ENCODE results near the gene SLC26A1. TPM values are rescaled to one million over a fixed set of nuclear protein-coding genes. Genes with fewer than 3 reads are reported as not detected.

The SLC26A1 gene
- total RNA-seq, 1 experiment from 2014 or later, result 0.68 TPM

DNA sequence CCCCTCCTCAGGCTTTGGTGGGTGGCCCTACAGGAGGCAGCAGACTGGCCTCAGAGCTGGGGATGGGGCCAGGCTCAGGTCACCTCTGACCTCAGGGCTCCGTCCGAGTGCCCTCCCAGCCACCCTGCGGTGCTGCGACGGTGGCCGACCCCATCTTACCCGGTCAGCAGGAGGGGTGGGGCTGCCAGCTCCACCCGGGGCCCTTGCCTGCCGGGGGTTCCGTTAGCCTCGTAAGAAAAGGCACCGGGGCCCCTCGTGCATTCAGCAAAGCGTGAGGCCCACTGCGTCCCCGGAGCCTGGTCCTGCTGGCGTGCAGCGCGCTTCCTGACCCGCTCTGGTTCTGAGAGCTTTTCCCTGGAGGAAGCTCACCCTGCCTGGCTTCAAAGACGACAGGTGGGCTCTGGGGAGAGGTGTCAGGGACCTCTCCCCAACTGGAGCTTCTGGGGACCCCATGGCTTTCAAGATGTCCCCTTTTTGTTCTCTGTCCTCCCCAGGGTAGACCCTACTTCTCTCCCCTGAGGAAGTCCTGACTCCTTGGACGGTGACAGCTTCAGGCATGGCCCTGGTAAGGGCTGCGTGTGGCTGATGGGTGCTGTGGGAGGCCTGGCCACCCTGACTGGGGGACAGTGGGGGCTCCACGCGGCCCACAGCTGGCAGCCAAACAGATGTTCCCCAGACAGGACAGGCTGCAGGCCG, 34.2 kb upstream of the SLC26A1 start:
- Mint-ChIP-seq H3K4me1 (ENCODE audit: low read depth, unreplicated experiment) (no peaks in the 10 kb centered on the region), H3K9me3 (ENCODE audit: low read depth, unreplicated experiment) (no peaks in the 10 kb centered on the region), H3K27me3 (ENCODE audit: unreplicated experiment) (no peaks in the 10 kb centered on the region), H3K27ac (ENCODE audit: unreplicated experiment) (no peak overlapping the region), H3K4me3 (ENCODE audit: low read depth, unreplicated experiment) (no peak overlapping the region), H3K36me3 (ENCODE audit: insufficient read depth, unreplicated experiment) (peaks cover 30% of the 10 kb centered on the region)
- no TSS peak for BruUV-seq (replicated peaks)
- TF ChIP-seq, protein P1, sequence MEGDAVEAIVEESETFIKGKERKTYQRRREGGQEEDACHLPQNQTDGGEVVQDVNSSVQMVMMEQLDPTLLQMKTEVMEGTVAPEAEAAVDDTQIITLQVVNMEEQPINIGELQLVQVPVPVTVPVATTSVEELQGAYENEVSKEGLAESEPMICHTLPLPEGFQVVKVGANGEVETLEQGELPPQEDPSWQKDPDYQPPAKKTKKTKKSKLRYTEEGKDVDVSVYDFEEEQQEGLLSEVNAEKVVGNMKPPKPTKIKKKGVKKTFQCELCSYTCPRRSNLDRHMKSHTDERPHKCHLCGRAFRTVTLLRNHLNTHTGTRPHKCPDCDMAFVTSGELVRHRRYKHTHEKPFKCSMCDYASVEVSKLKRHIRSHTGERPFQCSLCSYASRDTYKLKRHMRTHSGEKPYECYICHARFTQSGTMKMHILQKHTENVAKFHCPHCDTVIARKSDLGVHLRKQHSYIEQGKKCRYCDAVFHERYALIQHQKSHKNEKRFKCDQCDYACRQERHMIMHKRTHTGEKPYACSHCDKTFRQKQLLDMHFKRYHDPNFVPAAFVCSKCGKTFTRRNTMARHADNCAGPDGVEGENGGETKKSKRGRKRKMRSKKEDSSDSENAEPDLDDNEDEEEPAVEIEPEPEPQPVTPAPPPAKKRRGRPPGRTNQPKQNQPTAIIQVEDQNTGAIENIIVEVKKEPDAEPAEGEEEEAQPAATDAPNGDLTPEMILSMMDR (IDR thresholded peaks at IDR 0.05; ENCODE audit: unreplicated experiment), result no peak
- CTCF ChIA-PET, result no interaction called here
- DNase-seq, result no peak
- intact Hi-C loops (cut with micrococcal nuclease; ENCODE audit: unreplicated experiment), result no loop called here

DNA sequence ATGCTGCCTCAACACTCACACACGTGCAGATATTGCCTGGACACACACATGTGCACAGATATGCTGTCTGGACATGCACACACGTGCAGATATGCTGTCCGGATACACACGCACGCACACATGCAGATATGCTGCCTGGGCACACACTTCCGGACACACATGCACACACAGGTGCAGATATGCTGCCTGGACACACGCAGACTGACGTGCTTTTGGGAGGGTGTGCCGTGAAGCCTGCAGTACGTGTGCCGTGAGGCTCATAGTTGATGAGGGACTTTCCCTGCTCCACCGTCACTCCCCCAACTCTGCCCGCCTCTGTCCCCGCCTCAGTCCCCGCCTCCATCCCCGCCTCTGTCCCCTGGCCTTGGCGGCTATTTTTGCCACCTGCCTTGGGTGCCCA, 32.9 kb upstream of the SLC26A1 start:
- H3K4me1 Mint-ChIP-seq (ENCODE audit: low read depth, unreplicated experiment), result no peaks in the 10 kb centered on the region
- CTCF ChIA-PET, result no interaction called here
- H3K4me3 Mint-ChIP-seq (ENCODE audit: low read depth, unreplicated experiment), result no peak overlapping the region
- BruUV-seq (replicated peaks), result no TSS peak
- no peak overlapping the region for H3K27ac Mint-ChIP-seq (ENCODE audit: unreplicated experiment)
- H3K27me3 Mint-ChIP-seq (ENCODE audit: unreplicated experiment), result no peaks in the 10 kb centered on the region
- no peaks in the 10 kb centered on the region for H3K9me3 Mint-ChIP-seq (ENCODE audit: low read depth, unreplicated experiment)
- TF ChIP-seq, protein P1 (IDR thresholded peaks at IDR 0.05; ENCODE audit: unreplicated experiment), result no peak
- peaks cover 30% of the 10 kb centered on the region for H3K36me3 Mint-ChIP-seq (ENCODE audit: insufficient read depth, unreplicated experiment)
- DNase-seq, result peak; percentile 48
- intact Hi-C loops (cut with micrococcal nuclease; ENCODE audit: unreplicated experiment), result no loop called here

DNA sequence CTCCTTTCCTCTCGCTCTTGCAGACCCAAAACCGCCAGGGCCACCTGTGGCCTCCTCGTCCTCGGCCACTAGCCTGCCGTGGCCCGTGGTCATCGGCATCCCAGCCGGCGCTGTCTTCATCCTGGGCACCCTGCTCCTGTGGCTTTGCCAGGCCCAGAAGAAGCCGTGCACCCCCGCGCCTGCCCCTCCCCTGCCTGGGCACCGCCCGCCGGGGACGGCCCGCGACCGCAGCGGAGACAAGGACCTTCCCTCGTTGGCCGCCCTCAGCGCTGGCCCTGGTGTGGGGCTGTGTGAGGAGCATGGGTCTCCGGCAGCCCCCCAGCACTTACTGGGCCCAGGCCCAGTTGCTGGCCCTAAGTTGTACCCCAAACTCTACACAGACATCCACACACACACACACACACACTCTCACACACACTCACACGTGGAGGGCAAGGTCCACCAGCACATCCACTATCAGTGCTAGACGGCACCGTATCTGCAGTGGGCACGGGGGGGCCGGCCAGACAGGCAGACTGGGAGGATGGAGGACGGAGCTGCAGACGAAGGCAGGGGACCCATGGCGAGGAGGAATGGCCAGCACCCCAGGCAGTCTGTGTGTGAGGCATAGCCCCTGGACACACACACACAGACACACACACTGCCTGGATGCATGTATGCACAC, 31.8 kb upstream of the SLC26A1 start:
- no peaks in the 10 kb centered on the region for H3K4me1 Mint-ChIP-seq (ENCODE audit: low read depth, unreplicated experiment)
- no TSS peak for BruUV-seq (replicated peaks)
- peaks cover 30% of the 10 kb centered on the region for H3K36me3 Mint-ChIP-seq (ENCODE audit: insufficient read depth, unreplicated experiment)
- H3K27me3 Mint-ChIP-seq (ENCODE audit: unreplicated experiment), result no peaks in the 10 kb centered on the region
- no peak overlapping the region for H3K4me3 Mint-ChIP-seq (ENCODE audit: low read depth, unreplicated experiment)
- TF ChIP-seq, protein P1 (IDR thresholded peaks at IDR 0.05; ENCODE audit: unreplicated experiment), result no peak
- DNase-seq, result no peak
- H3K27ac Mint-ChIP-seq (ENCODE audit: unreplicated experiment), result no peak overlapping the region
- CTCF ChIA-PET, result no interaction called here
- intact Hi-C loops (cut with micrococcal nuclease; ENCODE audit: unreplicated experiment), result no loop called here
- H3K9me3 Mint-ChIP-seq (ENCODE audit: low read depth, unreplicated experiment), result no peaks in the 10 kb centered on the region

DNA sequence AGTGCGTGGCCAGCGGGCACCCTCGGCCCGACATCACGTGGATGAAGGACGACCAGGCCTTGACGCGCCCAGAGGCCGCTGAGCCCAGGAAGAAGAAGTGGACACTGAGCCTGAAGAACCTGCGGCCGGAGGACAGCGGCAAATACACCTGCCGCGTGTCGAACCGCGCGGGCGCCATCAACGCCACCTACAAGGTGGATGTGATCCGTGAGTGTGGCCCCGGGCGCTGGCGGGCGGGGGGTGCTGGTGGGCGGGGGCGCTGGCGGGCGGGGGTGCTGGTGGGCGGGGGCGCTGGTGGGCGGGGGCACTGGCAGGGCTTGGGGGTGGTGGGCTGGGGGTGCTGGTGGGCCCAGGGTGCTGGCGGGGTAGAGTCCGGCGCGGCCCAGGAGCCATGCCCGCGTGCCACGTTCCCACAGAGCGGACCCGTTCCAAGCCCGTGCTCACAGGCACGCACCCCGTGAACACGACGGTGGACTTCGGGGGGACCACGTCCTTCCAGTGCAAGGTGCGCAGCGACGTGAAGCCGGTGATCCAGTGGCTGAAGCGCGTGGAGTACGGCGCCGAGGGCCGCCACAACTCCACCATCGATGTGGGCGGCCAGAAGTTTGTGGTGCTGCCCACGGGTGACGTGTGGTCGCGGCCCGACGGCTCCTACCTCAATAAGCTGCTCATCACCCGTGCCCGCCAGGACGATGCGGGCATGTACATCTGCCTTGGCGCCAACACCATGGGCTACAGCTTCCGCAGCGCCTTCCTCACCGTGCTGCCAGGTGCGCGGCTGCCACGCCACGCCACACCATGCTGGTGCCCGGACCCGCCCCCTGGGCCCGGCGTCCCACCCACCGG, 30.9 kb upstream of the SLC26A1 start:
- H3K27ac Mint-ChIP-seq (ENCODE audit: unreplicated experiment), result no peak overlapping the region
- CTCF ChIA-PET, result no interaction called here
- peaks cover 30% of the 10 kb centered on the region for H3K36me3 Mint-ChIP-seq (ENCODE audit: insufficient read depth, unreplicated experiment)
- no peak for DNase-seq
- TF ChIP-seq, protein P1 (IDR thresholded peaks at IDR 0.05; ENCODE audit: unreplicated experiment), result no peak
- no peaks in the 10 kb centered on the region for H3K9me3 Mint-ChIP-seq (ENCODE audit: low read depth, unreplicated experiment)
- H3K27me3 Mint-ChIP-seq (ENCODE audit: unreplicated experiment), result no peaks in the 10 kb centered on the region
- no peaks in the 10 kb centered on the region for H3K4me1 Mint-ChIP-seq (ENCODE audit: low read depth, unreplicated experiment)
- BruUV-seq (replicated peaks), result no TSS peak
- intact Hi-C loops (cut with micrococcal nuclease; ENCODE audit: unreplicated experiment), result no loop called here
- no peak overlapping the region for H3K4me3 Mint-ChIP-seq (ENCODE audit: low read depth, unreplicated experiment)

Measured in Calu3 (cell line).